Activated CD8-positive, alpha-beta memory T cell treated with anti-CD3 and anti-CD28 coated beads, Interleukin-2, amount 50 U/mL, for 1 hour (primary cell): ENCODE measurements around the gene XPNPEP1.
A peak's percentile ranks its signal among the peaks of the same experiment; 100 is the strongest.

Source experiments
- DNase-seq: peaks from one replicate; pipeline ENCODE4 v3.0.0-alpha.2; 2020; ENCODE audit errors: extremely low read depth

XPNPEP1 gene

GRCh38 chr10:109863775-109864174 lies 59.5 kb downstream of the XPNPEP1 start:
- DNase-seq: no peak

GRCh38 chr10:109862738-109863137 lies 60.6 kb downstream of the XPNPEP1 start:
- DNase-seq: no peak

GRCh38 chr10:109862041-109862440 lies 61.3 kb downstream of the XPNPEP1 start:
- DNase-seq: no peak

GRCh38 chr10:109861081-109861480 lies 62.2 kb downstream of the XPNPEP1 start:
- DNase-seq: no peak

- DNase-seq: no peak
Observed at GRCh38 chr10:109859221-109859620, 64.1 kb downstream of the XPNPEP1 start.

GRCh38 chr10:109855746-109856145 lies 67.6 kb downstream of the XPNPEP1 start:
- no peak for DNase-seq

- DNase-seq: no peak
Observed at GRCh38 chr10:109853921-109854320, 69.4 kb downstream of the XPNPEP1 start.

GRCh38 chr10:109852475-109853037 lies 70.8 kb downstream of the XPNPEP1 start:
- peak; percentile 28 for DNase-seq

- no peak for DNase-seq
Observed at GRCh38 chr10:109851616-109852474, 71.5 kb downstream of the XPNPEP1 start.

- no peak for DNase-seq
Observed at GRCh38 chr10:109846832-109847231, 76.5 kb downstream of the XPNPEP1 start.

GRCh38 chr10:109845308-109845707 lies 78.0 kb downstream of the XPNPEP1 start:
- no peak for DNase-seq

- DNase-seq: no peak
Observed at GRCh38 chr10:109838592-109839244, 84.6 kb downstream of the XPNPEP1 start.

- DNase-seq: no peak
Observed at GRCh38 chr10:109837384-109837783, 85.9 kb downstream of the XPNPEP1 start.

- no peak for DNase-seq
Observed at GRCh38 chr10:109835257-109835656, 88.1 kb downstream of the XPNPEP1 start.

GRCh38 chr10:109831846-109832245 lies 91.5 kb downstream of the XPNPEP1 start:
- DNase-seq: no peak

- no peak for DNase-seq
Observed at GRCh38 chr10:109824206-109824605, 99.1 kb downstream of the XPNPEP1 start.

- DNase-seq: no peak
Observed at GRCh38 chr10:109823196-109823595, 100.1 kb downstream of the XPNPEP1 start.

- DNase-seq: no peak
Observed at GRCh38 chr10:109821672-109822071, 101.6 kb downstream of the XPNPEP1 start.

- DNase-seq: no peak
Observed at GRCh38 chr10:109820620-109821405, 102.5 kb downstream of the XPNPEP1 start.

- DNase-seq: no peak
Observed at GRCh38 chr10:109819807-109820206, 103.5 kb downstream of the XPNPEP1 start.
